HepG2 (cell line): ENCODE measurements around the gene TULP4. TPM values are rescaled to one million over a fixed set of nuclear protein-coding genes. Genes with fewer than 3 reads are reported as not detected.

ENCODE experiments used
- ATAC-seq: fragments of 200-7000 bp; cut with Tn5 transposase; 3 replicates; pipeline ENCODE4 v1.9.1; 2020; ENCODE audit warnings: mild to moderate bottlenecking, moderate library complexity
- BruUV-seq: library from RNA; stranded (reverse); fragments of 400-500 nt; replicated peaks from 2 replicates; lab custom pipeline; 2021; lab: Mats Ljungman, UMichigan
- CTCF ChIA-PET: fragments of 300-600 bp; formaldehyde crosslinking; extraction: SDS; loops from one replicate; lab custom pipeline; 2021; ENCODE audit warnings: low total read pairs, inconsistent platforms, low intra/inter-chr PET ratio; lab: Yijun Ruan, JAX
- POLR2A ChIA-PET: fragments of 350-600 bp; sonication (Branson Sonifier 250); formaldehyde crosslinking; loops from one replicate; lab custom pipeline; 2020; ENCODE audit warnings: antibody characterized with exemption, inconsistent platforms; lab: Yijun Ruan, JAX
- DNase-seq: peaks from one replicate; pipeline ENCODE4 v3.0.0-alpha.2; 2015; ENCODE audit warnings: low spot score
- FAIRE-seq: peaks from 3 replicates; lab custom pipeline; 2011; peaks lifted over from hg19 to GRCh38; lab: Jason Lieb, UNC
- H2AFZ ChIP-seq: one replicate; pipeline ENCODE4 v1.6.1; 2011; ENCODE audit warnings: low read length, inconsistent platforms
- H3K27ac ChIP-seq: fragments of 300-600 bp; 3 replicates; pipeline ENCODE4 v1.8.0; 2011; ENCODE audit warnings: mixed run types, mild to moderate bottlenecking, mixed read lengths, low read length, inconsistent platforms; ENCODE audit not compliant: insufficient read depth; ENCODE audit errors: extremely low read length
- H3K27me3 ChIP-seq, 2 experiments: fragments of 200-600 bp in 1 of 2; 2 replicates in 1 of 2; 3 replicates in 1 of 2; pipeline versions ENCODE4 v1.6.0 to v1.8.0; 2011; ENCODE audit warnings: low read length in 2 of 2, mild to moderate bottlenecking in 2 of 2, moderate library complexity in 2 of 2, inconsistent platforms in 1 of 2; ENCODE audit not compliant: insufficient read depth in 2 of 2, control insufficient read depth in 1 of 2
- H3K36me3 ChIP-seq, 2 experiments: fragments of 200-600 bp in 1 of 2; replicated peaks in 1 of 2; 2 replicates in 1 of 2; 3 replicates in 1 of 2; pipeline versions ENCODE4 v1.5.1 to v1.8.0; 2011; ENCODE audit warnings: low read length in 2 of 2, inconsistent platforms in 1 of 2; ENCODE audit not compliant: insufficient read depth in 2 of 2, control insufficient read depth in 1 of 2
- H3K4me1 ChIP-seq: 2 replicates; pipeline ENCODE4 v1.5.1; 2012; ENCODE audit warnings: low read length, inconsistent platforms; ENCODE audit not compliant: insufficient read depth
- H3K4me2 ChIP-seq: 2 replicates; pipeline ENCODE4 v1.6.0; 2011; ENCODE audit warnings: low read depth, low read length, inconsistent platforms
- H3K4me3 ChIP-seq, 3 experiments: fragments of 200-600 bp in 1 of 3; sonication (generic), shearing (Covaris generic) in 1 of 3; replicated peaks in 1 of 3; 2 replicates each; pipeline ENCODE4 v1.5.1; 2011 to 2016; ENCODE audit warnings: low read length in 3 of 3, inconsistent platforms in 2 of 3, low read depth in 2 of 3, mild to moderate bottlenecking in 2 of 3, control low read depth in 1 of 3, mixed read lengths in 1 of 3; ENCODE audit not compliant: insufficient read depth in 1 of 3
- H3K79me2 ChIP-seq: one replicate; pipeline ENCODE4 v1.6.1; 2011; ENCODE audit warnings: low read length, inconsistent platforms; ENCODE audit not compliant: insufficient read depth
- H3K9ac ChIP-seq: 2 replicates; pipeline ENCODE4 v1.6.0; 2011; ENCODE audit warnings: mild to moderate bottlenecking, low read depth, low read length, inconsistent platforms; ENCODE audit not compliant: insufficient read depth
- H3K9me3 ChIP-seq: 2 replicates; pipeline ENCODE4 v1.5.1; 2012; ENCODE audit warnings: mild to moderate bottlenecking, low read length
- H4K20me1 ChIP-seq: 2 replicates; pipeline ENCODE4 v1.6.0; 2011; ENCODE audit warnings: inconsistent platforms, mild to moderate bottlenecking, low read length, moderate library complexity; ENCODE audit not compliant: insufficient read depth
- ARNT2 ChIP-seq: sonication (generic); formaldehyde crosslinking; IDR thresholded peaks from 2 replicates; pipeline ENCODE4 v1.8.0; 2022; ENCODE audit warnings: mild to moderate bottlenecking, low read depth, missing genetic modification reagents, moderate library complexity
- BRD4 ChIP-seq: sonication (generic); formaldehyde crosslinking; IDR thresholded peaks from 2 replicates; pipeline ENCODE4 v1.4.0; 2020; ENCODE audit warnings: missing genetic modification reagents
- DNMT3B ChIP-seq: conservative IDR thresholded peaks from 2 replicates; pipeline ENCODE4 v1.6.1; 2016; ENCODE audit warnings: missing biosample characterization, control low read depth
- KDM4B ChIP-seq: sonication (generic); formaldehyde crosslinking; IDR thresholded peaks from 2 replicates; pipeline ENCODE4 v1.4.0; 2020; ENCODE audit warnings: missing genetic modification reagents
- RFX1 ChIP-seq: fragments of 450-650 bp; IDR thresholded peaks from 2 replicates; pipeline ENCODE4 v1.6.1; 2017
- SAFB2 ChIP-seq: sonication (generic); formaldehyde crosslinking; IDR thresholded peaks from 2 replicates; pipeline ENCODE4 v1.5.1; 2020; ENCODE audit warnings: missing genetic modification reagents, low read depth, mild to moderate bottlenecking, borderline replicate concordance
- SNAPC2 ChIP-seq: sonication (generic); formaldehyde crosslinking; IDR thresholded peaks from 2 replicates; pipeline ENCODE4 v1.8.1; 2022; ENCODE audit warnings: mild to moderate bottlenecking, missing genetic modification reagents
- SRF ChIP-seq: IDR thresholded peaks from 2 replicates; pipeline ENCODE4 v1.6.1; 2011; ENCODE audit warnings: mild to moderate bottlenecking, low read depth, low read length, moderate library complexity
- TSC22D2 ChIP-seq: sonication (generic); formaldehyde crosslinking; IDR thresholded peaks from 2 replicates; pipeline ENCODE4 v1.5.1; 2020; ENCODE audit warnings: missing genetic modification reagents, mild to moderate bottlenecking, borderline replicate concordance
- ZBTB39 ChIP-seq: sonication (generic); formaldehyde crosslinking; IDR thresholded peaks from 2 replicates; pipeline ENCODE4 v1.5.0; 2020; ENCODE audit warnings: missing genetic modification reagents
- ZC3H4 ChIP-seq: sonication (generic); formaldehyde crosslinking; IDR thresholded peaks from 2 replicates; pipeline ENCODE4 v1.4.0; 2020; ENCODE audit warnings: missing genetic modification reagents, borderline replicate concordance
- ZNF12 ChIP-seq: sonication (generic); formaldehyde crosslinking; IDR thresholded peaks from 2 replicates; pipeline ENCODE4 v1.5.0; 2020; ENCODE audit warnings: missing genetic modification reagents
- ZNF564 ChIP-seq: sonication (generic); formaldehyde crosslinking; IDR thresholded peaks from 2 replicates; pipeline ENCODE4 v1.8.1; 2023; ENCODE audit warnings: mild to moderate bottlenecking, missing genetic modification reagents
- ZNF720 ChIP-seq: sonication (generic); formaldehyde crosslinking; IDR thresholded peaks from 2 replicates; pipeline ENCODE4 v1.4.0; 2020; ENCODE audit warnings: missing genetic modification reagents
- WGBS: methylation state at CpG from one replicate; pipeline ENCODE4 v1.1.6; 2017; ENCODE audit warnings: low lambda C conversion rate; 5-methylcytosine and 5-hydroxymethylcytosine counted together
- in situ Hi-C: cut with HindIII; loops from 2 replicates; pipeline ENCODE4 v1.10.0; 2017; ENCODE audit warnings: low pct_unique_long_range_greater_than_20kb; ENCODE audit not compliant: extremely low pct_ligation_motif_present
- intact Hi-C: fragments of 100-400 bp; cut with micrococcal nuclease; formaldehyde crosslinking; loops from one replicate; pipeline ENCODE4 v1.10.0; 2022; ENCODE audit not compliant: unreplicated experiment
- polyA plus RNA-seq, 8 experiments: library from polyadenylated mRNA; depleted of rRNA in 3 of 8; stranded (reverse) in 7 of 8; unstranded in 1 of 8; fragments of >200 nt; fragmentation: Illumina TruSeq in 4 of 8; extraction: Trizol in 4 of 8; gene quantifications; 2 replicates each; pipeline versions ENCODE4 v1.2.1 to v1.2.3, GENCODE V29; 2011 to 2016; ENCODE audit warnings: low read depth in 4 of 8, missing spikeins in 1 of 8, mixed read lengths in 1 of 8; ENCODE audit not compliant: insufficient read depth in 1 of 8
- total RNA-seq, 5 experiments: library from RNA; depleted of rRNA; stranded (reverse); fragments of >200 nt; fragmentation: Illumina TruSeq; extraction: Trizol; gene quantifications; 2 replicates each; pipeline ENCODE4 v1.2.3, GENCODE V29; 2016; ENCODE audit warnings: low read depth in 1 of 5

Gene TULP4
- total and polyA plus RNA-seq, 2 of the 13 experiments (the other 11 are each of a cell fraction or from before 2014, with no cell fraction given), result 21.1 to 122 TPM

- intact Hi-C loops (no loop called here), in situ Hi-C loops (no loop called here)
- Histone ChIP-seq H3K4me3 (no peak overlapping the region), H3K79me2 (peaks cover 76% of the 10 kb centered on the region), H2AFZ (no peak overlapping the region), H3K4me1 (peaks cover 16% of the 10 kb centered on the region; the same call in 1 of the 2 replicates), H3K36me3 (peaks cover 0 to 23% of the 10 kb centered on the region in 2 experiments; a peak in 3 of 5 replicates), H3K9ac (no peak overlapping the region), H3K9me3 (no peaks in the 10 kb centered on the region), H4K20me1 (0 out of 2 replicates have a peak, but pooled peaks cover 4% of the 10 kb centered on the region), H3K27ac (no peak overlapping the region), H3K4me2 (no peak overlapping the region), H3K27me3 (no peaks in the 10 kb centered on the region)
- no peak for DNase-seq
- BruUV-seq, result no TSS peak
- WGBS, result 94% methylated on average over 2 of the region's 2 CpGs
- POLR2A ChIA-PET, result no interaction called here
- no peak for ATAC-seq
- CTCF ChIA-PET, result no interaction called here
- FAIRE-seq, result no peak
- TF ChIP-seq ARNT2 (CRISPR knock-in tag) (no peak), ZNF12 (0 out of 2 replicates have a peak, but pooled peaks have one; percentile 25), ZNF564 (CRISPR knock-in tag) (peak; percentile 95), KDM4B (no peak), ZC3H4 (CRISPR knock-in tag) (no peak)
- TF ChIP-seq, all 625 proteins: peak for 2
These were observed 43.7 kb upstream of the TULP4 start for GRCh38 chr6:158268361-158269147.

GRCh38 chr6:158269657-158270056 is 42.6 kb upstream of the TULP4 start:
- BruUV-seq, result no TSS peak

More at GRCh38 chr6:158269657-158270056, 42.6 kb upstream of the TULP4 start:
- ATAC-seq (no peak), DNase-seq (no peak), FAIRE-seq (no peak)
- whole genome bisulfite sequencing, result 94% methylated on average over 3 of the region's 3 CpGs
- H3K4me1 ChIP-seq, result peaks cover 16% of the 10 kb centered on the region; the same call in 1 of the 2 replicates
- H3K9ac ChIP-seq, result no peak overlapping the region
- 0 out of 2 replicates have a peak, but pooled peaks cover 4% of the 10 kb centered on the region for H4K20me1 ChIP-seq
- peaks cover 71% of the 10 kb centered on the region for H3K79me2 ChIP-seq
- CTCF ChIA-PET, result no interaction called here
- POLR2A ChIA-PET, result interaction anchor here (0.6 kb wide), 1 partner anchor 33 kb away, joined by 3 read pairs; no protein-coding TSS in a partner anchor
- intact Hi-C loops (no loop called here), in situ Hi-C loops (no loop called here)
- H3K27me3 ChIP-seq, result no peaks in the 10 kb centered on the region
- no peak overlapping the region for H3K27ac ChIP-seq
- H3K4me2 ChIP-seq, result no peak overlapping the region
- H3K4me3 ChIP-seq, result no peak overlapping the region
- H3K36me3 ChIP-seq, result peaks cover 0 to 21% of the 10 kb centered on the region in 2 experiments; a peak in 3 of 5 replicates
- H3K9me3 ChIP-seq, result no peaks in the 10 kb centered on the region
- no peak overlapping the region for H2AFZ ChIP-seq
- TF ChIP-seq ZBTB39 (CRISPR knock-in tag), result no peak
- TF ChIP-seq TSC22D2 (CRISPR knock-in tag), result no peak
- no peak for TF ChIP-seq RFX1
- no peak for TF ChIP-seq SAFB2 (CRISPR knock-in tag)
- TF ChIP-seq ZNF720 (CRISPR knock-in tag), result no peak
- no peak for TF ChIP-seq SRF
- no peak for TF ChIP-seq BRD4 (CRISPR knock-in tag)
- TF ChIP-seq SNAPC2 (CRISPR knock-in tag), result no peak
- no peak for TF ChIP-seq DNMT3B (CRISPR knock-in tag)
